Endothelial cell of umbilical vein (primary cell): ENCODE measurements around the gene SLC9A3. TPM values are rescaled to one million over a fixed set of nuclear protein-coding genes. Genes with fewer than 3 reads are reported as not detected.

Experiments
- BruUV-seq: library from RNA; stranded (reverse); fragments of 400-500 nt; replicated peaks from 2 replicates; lab custom pipeline; 2021; lab: Mats Ljungman, UMichigan
- CTCF ChIA-PET: fragments of 300-600, 350-600 bp; sonication (Branson Sonifier 250); formaldehyde crosslinking; loops from one replicate; lab custom pipeline; 2021; ENCODE audit warnings: antibody characterized with exemption, inconsistent platforms; lab: Charles Lee
- POLR2A ChIA-PET: fragments of 300-600, 350-600 bp; sonication (Branson Sonifier 250); formaldehyde crosslinking; loops from one replicate; lab custom pipeline; 2021; ENCODE audit warnings: antibody characterized with exemption, inconsistent platforms; lab: Charles Lee
- DNase-seq: peaks from one replicate; pipeline ENCODE4 v3.0.0-alpha.2; 2011; ENCODE audit warnings: low read depth, low spot score
- FAIRE-seq: peaks from 2 replicates; lab custom pipeline; 2011; peaks lifted over from hg19 to GRCh38; lab: Jason Lieb, UNC
- H2AFZ ChIP-seq: 2 replicates; pipeline ENCODE4 v1.6.0; 2012; ENCODE audit warnings: low read depth, low read length, control low read depth, inconsistent platforms
- H3K27ac ChIP-seq: 2 replicates; pipeline ENCODE4 v1.5.1; 2011; ENCODE audit warnings: low read depth, mild to moderate bottlenecking, control low read depth, low read length, moderate library complexity; ENCODE audit not compliant: insufficient read depth
- H3K27me3 ChIP-seq, 2 experiments: 2 replicates each; pipeline versions ENCODE4 v1.6.0 to v1.6.1; 2011; ENCODE audit warnings: low read length in 2 of 2, mixed read lengths in 1 of 2; ENCODE audit not compliant: control insufficient read depth in 2 of 2, insufficient read depth in 2 of 2
- H3K36me3 ChIP-seq, 2 experiments: 2 replicates in 1 of 2; 3 replicates in 1 of 2; pipeline ENCODE4 v1.5.1; 2011; ENCODE audit warnings: low read length in 2 of 2, mild to moderate bottlenecking in 1 of 2, moderate library complexity in 1 of 2; ENCODE audit not compliant: control insufficient read depth in 2 of 2, insufficient read depth in 2 of 2; ENCODE audit errors: extremely low read depth in 1 of 2
- H3K4me1 ChIP-seq: 3 replicates; pipeline ENCODE4 v1.5.1; 2011; ENCODE audit warnings: mild to moderate bottlenecking, low read length; ENCODE audit not compliant: control insufficient read depth, insufficient read depth; ENCODE audit errors: extremely low read depth
- H3K4me2 ChIP-seq: 2 replicates; pipeline ENCODE4 v1.6.1; 2011; ENCODE audit warnings: low read length, control low read depth, mixed read lengths; ENCODE audit not compliant: insufficient read depth
- H3K4me3 ChIP-seq, 3 experiments: fragments of 200-600 bp in 1 of 3; sonication (generic), shearing (Covaris generic) in 1 of 3; replicated peaks in 1 of 3; 2 replicates each; pipeline ENCODE4 v1.5.1; 2011 to 2016; ENCODE audit warnings: control low read depth in 3 of 3, low read length in 3 of 3, mild to moderate bottlenecking in 2 of 3, inconsistent platforms in 1 of 3, low read depth in 1 of 3, moderate library complexity in 1 of 3; ENCODE audit not compliant: insufficient read depth in 1 of 3
- H3K79me2 ChIP-seq: 2 replicates; pipeline ENCODE4 v1.6.0; 2012; ENCODE audit warnings: low read length, inconsistent platforms; ENCODE audit not compliant: control insufficient read depth, insufficient read depth
- H3K9ac ChIP-seq: replicated peaks from 2 replicates; pipeline ENCODE3; 2011; ENCODE audit warnings: low read length, control low read depth; ENCODE audit not compliant: insufficient read depth; ENCODE audit errors: extremely low read depth
- H3K9me1 ChIP-seq: replicated peaks from 3 replicates; pipeline ENCODE4 v1.6.0; 2011; ENCODE audit warnings: mild to moderate bottlenecking, low read length; ENCODE audit not compliant: control insufficient read depth, insufficient read depth; ENCODE audit errors: extremely low read depth
- H3K9me3 ChIP-seq: replicated peaks from 2 replicates; pipeline ENCODE4 v1.5.1; 2012; ENCODE audit warnings: low read length, inconsistent platforms; ENCODE audit not compliant: control insufficient read depth, insufficient read depth
- H4K20me1 ChIP-seq: replicated peaks from 2 replicates; pipeline ENCODE3; 2011; ENCODE audit warnings: mild to moderate bottlenecking, low read length; ENCODE audit not compliant: control insufficient read depth, insufficient read depth; ENCODE audit errors: extremely low read depth
- JUN ChIP-seq: IDR thresholded peaks from 2 replicates; pipeline ENCODE4 v1.6.1; 2011; ENCODE audit warnings: borderline replicate concordance, low read depth; ENCODE audit not compliant: insufficient read length, insufficient read depth
- MAX ChIP-seq: IDR thresholded peaks from 2 replicates; pipeline ENCODE4 v1.6.1; 2011; ENCODE audit not compliant: insufficient read depth, insufficient read length
- MYC ChIP-seq: IDR thresholded peaks from one replicate; pipeline ENCODE4 v1.6.1; 2011; ENCODE audit warnings: mild to moderate bottlenecking, low read depth, low read length
- POLR2AphosphoS5 ChIP-seq: IDR thresholded peaks from 2 replicates; pipeline ENCODE4 v1.6.1; 2012; ENCODE audit warnings: low read depth, mild to moderate bottlenecking, control low read depth, low read length, moderate library complexity; ENCODE audit not compliant: insufficient read depth
- dilution Hi-C: fragments of 300-500 bp; cut with MboI; formaldehyde crosslinking; loops from one replicate; pipeline ENCODE4 v1.15.0; 2019; ENCODE audit warnings: low sequenced_read_pairs; ENCODE audit not compliant: extremely low pct_ligation_motif_present
- intact Hi-C: fragments of 100-400 bp; cut with micrococcal nuclease; formaldehyde crosslinking; loops from one replicate; pipeline ENCODE4 v1.10.0; 2022
- polyA plus RNA-seq, 4 experiments: library from polyadenylated mRNA; depleted of rRNA in 3 of 4; stranded (reverse) in 3 of 4; unstranded in 1 of 4; fragments of >200 nt; gene quantifications; 2 replicates each; pipeline versions ENCODE4 v1.2.1 to v1.2.3, GENCODE V29; 2011 to 2012; ENCODE audit warnings: missing spikeins in 1 of 4
- total RNA-seq: library from RNA; stranded (reverse); gene quantifications from 2 replicates; pipeline ENCODE4 v1.2.3, GENCODE V29; 2021

The SLC9A3 gene
- total and polyA plus RNA-seq, 2 donors (not counting 3 experiments of a cell fraction or from before 2014, with no cell fraction given) = 0.79 to 0.82 TPM

- TF ChIP-seq MYC (no peak), POLR2AphosphoS5 (no peak), JUN (no peak), MAX (no peak)
- H3K36me3 ChIP-seq = no peaks in the 10 kb centered on the region
- BruUV-seq = no TSS peak
- no peaks in the 10 kb centered on the region for H3K9me3 ChIP-seq
- no peak overlapping the region for H3K27ac ChIP-seq
- dilution Hi-C loops (no loop called here), intact Hi-C loops (no loop called here)
- POLR2A ChIA-PET = no interaction called here
- no peaks in the 10 kb centered on the region for H3K4me1 ChIP-seq
- H3K79me2 ChIP-seq = no peaks in the 10 kb centered on the region
- CTCF ChIA-PET = no interaction called here
- no peaks in the 10 kb centered on the region for H4K20me1 ChIP-seq
- H3K4me2 ChIP-seq = no peak overlapping the region
- H3K9me1 ChIP-seq = no peaks in the 10 kb centered on the region
- H3K4me3 ChIP-seq = no peak overlapping the region
- DNase-seq (no peak), FAIRE-seq (no peak)
- H2AFZ ChIP-seq = no peak overlapping the region
- no peaks in the 10 kb centered on the region for H3K27me3 ChIP-seq
- no peak overlapping the region for H3K9ac ChIP-seq
Measured at GRCh38 chr5:542319-543311, 18.4 kb upstream of the SLC9A3 start.
